SK-N-MC (cell line): Measurements from ENCODE around the gene FAM78A.

ENCODE experiments used
- EZH2 ChIP-seq: fragments of 200-600 bp; sonication (generic); IDR thresholded peaks from one replicate; pipeline ENCODE4 v1.6.1; 2017; ENCODE audit warnings: antibody characterized with exemption
- POLR2AphosphoS5 ChIP-seq: IDR thresholded peaks from 2 replicates; pipeline ENCODE4 v1.6.1; 2012; ENCODE audit warnings: mild to moderate bottlenecking, low read depth, low read length, borderline replicate concordance

DNA sequence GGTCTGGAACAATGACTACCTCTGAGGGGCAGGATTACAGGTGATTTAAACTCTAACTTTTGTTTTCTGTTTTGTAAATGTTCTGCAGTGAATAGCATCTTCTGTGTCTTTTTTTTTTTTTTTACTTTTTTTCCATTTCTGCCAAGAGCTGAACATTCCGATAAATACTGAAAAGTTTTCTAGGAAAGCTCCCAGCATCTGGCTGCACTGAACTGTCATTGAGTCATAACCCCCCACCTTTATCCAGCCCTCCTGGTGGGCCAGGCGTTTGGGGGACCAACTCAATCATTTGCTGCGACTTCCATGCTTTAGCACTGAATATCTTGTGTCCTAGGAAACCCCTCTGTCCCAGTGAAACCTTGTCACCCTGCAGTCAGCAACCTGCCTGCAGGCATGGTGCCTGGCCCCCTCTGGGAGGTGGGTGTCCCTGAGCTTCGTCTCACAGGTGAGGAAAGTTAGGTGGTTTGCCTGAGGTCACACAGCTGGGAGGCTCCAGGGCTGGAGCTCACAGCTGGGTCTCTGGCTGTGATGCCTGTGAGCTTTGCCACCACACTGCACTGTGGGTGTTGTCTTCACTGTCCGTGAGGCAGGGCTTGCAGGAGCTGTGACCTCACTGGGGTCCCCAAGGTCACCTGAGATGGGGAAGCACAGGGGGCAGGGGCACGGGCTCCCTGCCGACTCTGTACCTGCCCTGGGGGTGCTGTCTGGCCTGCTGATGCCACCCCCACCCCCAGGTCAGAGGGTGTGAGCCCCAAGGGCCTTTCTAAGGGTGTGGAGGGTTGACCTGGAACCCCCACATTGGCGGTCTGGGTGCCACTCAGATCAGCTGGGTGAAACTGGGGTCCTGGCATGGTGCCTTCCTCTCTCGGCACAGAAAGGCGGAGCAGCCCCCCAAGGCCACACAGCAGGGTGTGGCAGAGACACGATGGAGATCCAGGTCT is 27.3 kb upstream of the FAM78A start:
- TF ChIP-seq POLR2AphosphoS5, result no peak
- TF ChIP-seq EZH2, result no peak
